Activated T-helper 17 cell treated with anti-CD3 and anti-CD28 coated beads, Interleukin-2, amount 50 U/mL, for 72 hours (primary cell): ENCODE results near the gene HTT. TPM values are rescaled to one million over a fixed set of nuclear protein-coding genes. Genes with fewer than 3 reads are reported as not detected.
A peak's percentile ranks its signal among the peaks of the same experiment; 100 is the strongest.

ENCODE experiments used
- ATAC-seq: fragments of 150-1000 bp; cut with Tn5 transposase; replicated peaks from 2 replicates; pipeline ENCODE4 v1.10.0; 2021; ENCODE audit warnings: mild to moderate bottlenecking, moderate library complexity
- H3K27ac Mint-ChIP-seq: one replicate; pipeline ENCODE4 v1.8.0; 2022; ENCODE audit warnings: mixed read lengths
- H3K27me3 Mint-ChIP-seq: one replicate; pipeline ENCODE4 v1.8.0; 2022; ENCODE audit warnings: mixed read lengths
- H3K36me3 Mint-ChIP-seq: one replicate; pipeline ENCODE4 v1.8.0; 2022; ENCODE audit warnings: low read depth, mild to moderate bottlenecking, mixed read lengths
- H3K4me1 Mint-ChIP-seq: one replicate; pipeline ENCODE4 v1.8.0; 2022; ENCODE audit warnings: mixed read lengths
- H3K4me3 Mint-ChIP-seq: one replicate; pipeline ENCODE4 v1.8.0; 2022; ENCODE audit warnings: mild to moderate bottlenecking, mixed read lengths
- H3K9me3 Mint-ChIP-seq: one replicate; pipeline ENCODE4 v1.8.0; 2022; ENCODE audit warnings: mixed read lengths
- total RNA-seq, 2 donors: library from RNA; stranded (reverse); gene quantifications; one replicate each; pipeline ENCODE4 v1.2.3, GENCODE V29; 2022

Gene HTT
- total RNA-seq, 2 donors from 2014 or later, result 58.2 to 63.4 TPM

DNA sequence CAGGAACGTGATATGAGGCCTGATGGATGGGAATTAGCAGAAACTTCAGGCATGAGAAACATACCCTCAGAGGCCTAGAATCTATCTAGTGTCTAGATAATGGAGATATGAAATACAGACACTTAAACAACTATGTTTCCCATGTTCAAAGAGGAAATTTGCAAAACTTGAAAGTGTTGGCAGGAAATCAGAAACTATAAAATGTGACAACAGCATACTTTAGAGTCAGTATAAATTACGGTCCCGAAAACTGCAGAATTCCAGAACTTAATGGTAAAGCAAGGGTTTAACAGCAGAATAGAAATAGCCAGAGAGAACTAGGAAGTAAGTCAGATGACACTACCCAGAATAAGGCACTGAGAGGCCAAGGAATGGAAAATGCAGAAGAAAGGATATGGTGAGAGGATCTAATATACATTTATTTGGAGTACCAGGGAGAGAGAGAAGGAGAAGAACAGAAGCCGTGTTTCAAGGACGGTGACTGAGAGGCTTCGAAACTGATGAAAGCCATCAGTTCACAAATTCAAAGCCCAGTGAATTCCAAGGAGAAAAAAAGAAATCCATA, 7.6 kb upstream of the HTT start:
- H3K27me3 Mint-ChIP-seq, result no peaks in the 10 kb centered on the region
- no peaks in the 10 kb centered on the region for H3K36me3 Mint-ChIP-seq
- no peaks in the 10 kb centered on the region for H3K4me1 Mint-ChIP-seq
- H3K27ac Mint-ChIP-seq, result no peak overlapping the region
- H3K4me3 Mint-ChIP-seq, result no peak overlapping the region
- H3K9me3 Mint-ChIP-seq, result no peaks in the 10 kb centered on the region
- ATAC-seq, result no peak

DNA sequence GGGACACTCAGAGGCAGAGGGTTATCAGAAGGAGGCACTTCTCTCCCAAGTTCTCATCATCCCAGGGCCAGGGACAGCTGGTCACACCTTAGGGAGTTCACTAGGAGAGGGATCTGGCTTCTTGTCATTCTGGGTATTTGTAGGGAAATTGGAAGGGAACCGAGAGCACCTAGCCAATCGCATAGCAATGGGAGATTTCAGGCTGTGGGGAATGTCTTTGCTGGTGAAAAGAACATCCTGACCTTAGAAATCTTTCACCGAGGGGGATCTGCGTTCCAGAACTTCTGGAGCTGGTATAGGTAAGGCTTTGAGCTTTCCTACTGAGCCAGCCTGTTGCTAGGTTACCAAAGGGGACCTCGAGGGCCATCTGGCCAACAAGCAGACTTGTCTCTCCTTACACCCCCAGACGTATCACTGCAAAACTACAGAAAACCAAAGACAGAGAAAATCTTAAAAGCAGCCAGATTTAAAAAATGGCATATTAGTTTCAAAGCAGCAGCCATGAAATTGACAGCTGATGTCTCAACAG, 6.9 kb upstream of the HTT start:
- ATAC-seq, result no peak
- Mint-ChIP-seq H3K27me3 (no peaks in the 10 kb centered on the region), H3K4me1 (no peaks in the 10 kb centered on the region), H3K27ac (no peak overlapping the region), H3K36me3 (no peaks in the 10 kb centered on the region), H3K4me3 (no peak overlapping the region), H3K9me3 (no peaks in the 10 kb centered on the region)

DNA sequence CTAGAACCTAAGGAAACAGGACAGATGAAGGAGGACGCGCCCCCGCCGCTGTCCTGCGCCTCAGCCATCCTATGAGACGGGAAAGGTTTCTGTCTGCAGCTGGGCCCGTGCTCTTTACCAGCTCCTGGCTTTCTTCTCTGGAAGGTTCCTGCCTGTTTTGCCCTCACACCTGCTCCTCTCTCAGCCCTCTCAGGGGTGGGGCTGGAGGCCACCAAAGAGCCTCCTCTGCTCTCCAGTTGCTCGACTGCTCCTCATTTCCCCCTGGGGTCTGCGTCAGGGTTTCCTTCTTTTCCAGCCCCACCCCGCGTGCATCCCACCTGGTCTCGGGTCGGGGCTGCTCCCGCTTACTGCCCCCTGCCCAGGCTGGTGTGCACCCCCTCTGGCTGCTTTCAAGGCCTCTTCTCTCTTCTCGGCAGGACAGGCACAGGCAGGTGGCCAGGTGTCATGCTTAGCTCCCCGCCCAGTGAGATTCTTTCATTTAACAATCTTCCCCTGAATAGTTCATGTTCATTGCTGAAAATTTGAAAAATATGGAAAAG, 4.8 kb upstream of the HTT start:
- H3K4me3 Mint-ChIP-seq, result no peak overlapping the region
- no peaks in the 10 kb centered on the region for H3K36me3 Mint-ChIP-seq
- ATAC-seq, result no peak
- H3K4me1 Mint-ChIP-seq, result no peaks in the 10 kb centered on the region
- no peak overlapping the region for H3K27ac Mint-ChIP-seq
- H3K27me3 Mint-ChIP-seq, result no peaks in the 10 kb centered on the region
- no peaks in the 10 kb centered on the region for H3K9me3 Mint-ChIP-seq

DNA sequence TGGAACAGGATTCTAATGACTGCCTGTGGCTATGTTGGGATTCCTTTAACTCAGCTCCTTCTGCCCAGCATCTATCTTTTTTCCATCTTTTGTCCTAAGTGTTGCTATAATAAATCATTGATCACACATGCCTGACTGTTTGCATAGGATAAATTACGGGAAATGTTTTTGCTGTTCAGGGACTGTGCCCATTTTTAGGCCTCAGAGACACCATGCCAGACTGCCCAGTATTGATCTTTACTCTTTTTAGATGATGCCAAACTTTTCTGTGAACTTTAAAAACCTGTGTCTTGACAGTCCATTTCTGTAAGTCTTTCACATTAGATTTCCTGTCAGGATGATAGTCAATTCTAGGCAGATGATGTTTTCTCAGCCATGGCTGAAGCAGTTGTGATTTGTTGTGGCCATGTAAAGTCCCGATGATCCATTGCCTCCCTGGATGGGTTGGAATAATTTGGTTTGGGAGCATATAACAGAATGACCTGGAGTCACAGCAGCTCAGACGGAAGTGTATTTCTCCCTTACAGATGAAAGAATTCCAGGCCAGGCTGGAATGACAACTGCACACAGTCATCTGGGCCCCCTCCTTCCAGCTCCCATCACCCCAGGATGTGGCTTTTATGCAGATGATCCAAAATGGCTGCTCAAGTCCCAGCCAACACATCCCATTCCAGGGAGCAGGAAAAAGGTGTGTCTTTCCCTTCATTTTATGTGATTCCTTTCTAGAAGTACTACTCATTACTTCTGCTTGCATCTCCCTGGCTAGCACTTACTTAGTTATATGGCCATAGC, 3.6 kb upstream of the HTT start:
- ATAC-seq, result no peak
- no peaks in the 10 kb centered on the region for H3K36me3 Mint-ChIP-seq
- no peaks in the 10 kb centered on the region for H3K27me3 Mint-ChIP-seq
- peaks cover 4% of the 10 kb centered on the region for H3K4me1 Mint-ChIP-seq
- no peaks in the 10 kb centered on the region for H3K9me3 Mint-ChIP-seq
- no peak overlapping the region for H3K4me3 Mint-ChIP-seq
- no peak overlapping the region for H3K27ac Mint-ChIP-seq

DNA sequence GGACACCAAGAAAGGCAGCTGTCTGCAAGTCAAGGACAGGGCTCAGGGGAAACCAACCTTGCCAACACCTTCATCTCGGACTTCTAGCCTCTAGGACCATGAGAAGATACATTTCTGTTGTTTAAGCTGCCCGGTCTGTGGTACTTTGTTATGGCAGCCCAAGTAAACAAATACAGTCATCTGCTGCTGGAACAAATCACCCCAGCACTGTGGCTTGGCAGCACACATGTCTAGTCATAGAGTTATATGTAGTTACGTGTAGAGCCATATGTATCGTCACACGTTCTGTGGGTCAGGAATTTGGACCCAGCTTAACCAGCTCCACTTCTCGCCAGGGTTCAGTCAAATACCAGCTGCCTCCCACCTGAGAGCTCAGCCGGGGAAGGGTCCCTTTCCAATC, 2.7 kb upstream of the HTT start:
- Mint-ChIP-seq H3K4me1 (peaks cover 8% of the 10 kb centered on the region), H3K27me3 (no peaks in the 10 kb centered on the region), H3K36me3 (no peaks in the 10 kb centered on the region), H3K9me3 (no peaks in the 10 kb centered on the region), H3K27ac (no peak overlapping the region), H3K4me3 (peak overlapping the region; percentile 25)
- no peak for ATAC-seq

DNA sequence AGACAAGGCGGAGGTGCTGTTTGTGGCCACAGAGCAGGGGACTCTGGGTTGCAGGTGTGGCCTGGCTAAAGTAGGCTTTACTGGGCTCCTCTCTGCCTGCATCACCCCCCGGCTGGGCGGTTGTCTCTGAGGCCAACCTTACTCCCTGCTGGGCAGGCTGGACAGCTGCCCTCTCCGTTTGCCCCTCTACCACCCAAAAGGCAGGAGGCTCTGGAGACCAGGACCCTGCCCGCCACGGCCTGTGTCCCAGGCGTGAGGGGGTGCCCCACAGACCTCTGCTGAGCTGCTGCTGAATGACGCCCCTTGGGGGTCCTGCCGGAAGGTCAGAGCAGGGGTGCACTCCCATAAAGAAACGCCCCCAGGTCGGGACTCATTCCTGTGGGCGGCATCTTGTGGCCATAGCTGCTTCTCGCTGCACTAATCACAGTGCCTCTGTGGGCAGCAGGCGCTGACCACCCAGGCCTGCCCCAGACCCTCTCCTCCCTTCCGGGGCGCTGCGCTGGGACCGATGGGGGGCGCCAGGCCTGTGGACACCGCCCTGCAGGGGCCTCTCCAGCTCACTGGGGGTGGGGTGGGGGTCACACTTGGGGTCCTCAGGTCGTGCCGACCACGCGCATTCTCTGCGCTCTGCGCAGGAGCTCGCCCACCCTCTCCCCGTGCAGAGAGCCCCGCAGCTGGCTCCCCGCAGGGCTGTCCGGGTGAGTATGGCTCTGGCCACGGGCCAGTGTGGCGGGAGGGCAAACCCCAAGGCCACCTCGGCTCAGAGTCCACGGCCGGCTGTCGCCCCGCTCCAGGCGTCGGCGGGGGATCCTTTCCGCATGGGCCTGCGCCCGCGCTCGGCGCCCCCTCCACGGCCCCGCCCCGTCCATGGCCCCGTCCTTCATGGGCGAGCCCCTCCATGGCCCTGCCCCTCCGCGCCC, 1.1 kb upstream of the HTT start:
- Mint-ChIP-seq H3K36me3 (peaks cover 4% of the 10 kb centered on the region), H3K4me1 (peaks cover 13% of the 10 kb centered on the region), H3K27me3 (no peaks in the 10 kb centered on the region), H3K9me3 (no peaks in the 10 kb centered on the region), H3K27ac (no peak overlapping the region), H3K4me3 (peak overlapping the region; percentile 55)
- ATAC-seq, result no peak

DNA sequence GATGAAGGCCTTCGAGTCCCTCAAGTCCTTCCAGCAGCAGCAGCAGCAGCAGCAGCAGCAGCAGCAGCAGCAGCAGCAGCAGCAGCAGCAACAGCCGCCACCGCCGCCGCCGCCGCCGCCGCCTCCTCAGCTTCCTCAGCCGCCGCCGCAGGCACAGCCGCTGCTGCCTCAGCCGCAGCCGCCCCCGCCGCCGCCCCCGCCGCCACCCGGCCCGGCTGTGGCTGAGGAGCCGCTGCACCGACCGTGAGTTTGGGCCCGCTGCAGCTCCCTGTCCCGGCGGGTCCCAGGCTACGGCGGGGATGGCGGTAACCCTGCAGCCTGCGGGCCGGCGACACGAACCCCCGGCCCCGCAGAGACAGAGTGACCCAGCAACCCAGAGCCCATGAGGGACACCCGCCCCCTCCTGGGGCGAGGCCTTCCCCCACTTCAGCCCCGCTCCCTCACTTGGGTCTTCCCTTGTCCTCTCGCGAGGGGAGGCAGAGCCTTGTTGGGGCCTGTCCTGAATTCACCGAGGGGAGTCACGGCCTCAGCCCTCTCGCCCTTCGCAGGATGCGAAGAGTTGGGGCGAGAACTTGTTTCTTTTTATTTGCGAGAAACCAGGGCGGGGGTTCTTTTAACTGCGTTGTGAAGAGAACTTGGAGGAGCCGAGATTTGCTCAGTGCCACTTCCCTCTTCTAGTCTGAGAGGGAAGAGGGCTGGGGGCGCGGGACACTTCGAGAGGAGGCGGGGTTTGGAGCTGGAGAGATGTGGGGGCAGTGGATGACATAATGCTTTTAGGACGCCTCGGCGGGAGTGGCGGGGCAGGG, 568 bp downstream of the HTT start:
- peak overlapping the region; percentile 87 for H3K27ac Mint-ChIP-seq

DNA sequence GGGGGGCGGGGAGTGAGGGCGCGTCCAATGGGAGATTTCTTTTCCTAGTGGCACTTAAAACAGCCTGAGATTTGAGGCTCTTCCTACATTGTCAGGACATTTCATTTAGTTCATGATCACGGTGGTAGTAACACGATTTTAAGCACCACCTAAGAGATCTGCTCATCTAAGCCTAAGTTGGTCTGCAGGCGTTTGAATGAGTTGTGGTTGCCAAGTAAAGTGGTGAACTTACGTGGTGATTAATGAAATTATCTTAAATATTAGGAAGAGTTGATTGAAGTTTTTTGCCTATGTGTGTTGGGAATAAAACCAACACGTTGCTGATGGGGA, 1.1 kb downstream of the HTT start:
- no peak for ATAC-seq
- peaks cover 17% of the 10 kb centered on the region for H3K4me1 Mint-ChIP-seq
- peaks cover 9% of the 10 kb centered on the region for H3K36me3 Mint-ChIP-seq
- no peaks in the 10 kb centered on the region for H3K9me3 Mint-ChIP-seq
- H3K27ac Mint-ChIP-seq, result peak overlapping the region; percentile 87
- peak overlapping the region; percentile 89 for H3K4me3 Mint-ChIP-seq
- no peaks in the 10 kb centered on the region for H3K27me3 Mint-ChIP-seq

More for the DNA sequence above, 568 bp downstream of the HTT start:
- Mint-ChIP-seq H3K4me3 (peak overlapping the region; percentile 89), H3K27me3 (no peaks in the 10 kb centered on the region), H3K9me3 (no peaks in the 10 kb centered on the region), H3K4me1 (peaks cover 17% of the 10 kb centered on the region), H3K36me3 (peaks cover 4% of the 10 kb centered on the region)
- ATAC-seq, result peak; percentile 12

DNA sequence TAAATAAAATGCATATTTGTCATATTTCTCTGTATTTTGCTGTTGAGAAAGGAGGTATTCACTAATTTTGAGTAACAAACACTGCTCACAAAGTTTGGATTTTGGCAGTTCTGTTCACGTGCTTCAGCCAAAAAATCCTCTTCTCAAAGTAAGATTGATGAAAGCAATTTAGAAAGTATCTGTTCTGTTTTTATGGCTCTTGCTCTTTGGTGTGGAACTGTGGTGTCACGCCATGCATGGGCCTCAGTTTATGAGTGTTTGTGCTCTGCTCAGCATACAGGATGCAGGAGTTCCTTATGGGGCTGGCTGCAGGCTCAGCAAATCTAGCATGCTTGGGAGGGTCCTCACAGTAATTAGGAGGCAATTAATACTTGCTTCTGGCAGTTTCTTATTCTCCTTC, 3.3 kb downstream of the HTT start:
- no peaks in the 10 kb centered on the region for H3K9me3 Mint-ChIP-seq
- H3K27ac Mint-ChIP-seq, result peak overlapping the region; percentile 20
- no peaks in the 10 kb centered on the region for H3K27me3 Mint-ChIP-seq
- peaks cover 9% of the 10 kb centered on the region for H3K36me3 Mint-ChIP-seq
- peaks cover 20% of the 10 kb centered on the region for H3K4me1 Mint-ChIP-seq
- no peak for ATAC-seq
- H3K4me3 Mint-ChIP-seq, result peak overlapping the region; percentile 43

DNA sequence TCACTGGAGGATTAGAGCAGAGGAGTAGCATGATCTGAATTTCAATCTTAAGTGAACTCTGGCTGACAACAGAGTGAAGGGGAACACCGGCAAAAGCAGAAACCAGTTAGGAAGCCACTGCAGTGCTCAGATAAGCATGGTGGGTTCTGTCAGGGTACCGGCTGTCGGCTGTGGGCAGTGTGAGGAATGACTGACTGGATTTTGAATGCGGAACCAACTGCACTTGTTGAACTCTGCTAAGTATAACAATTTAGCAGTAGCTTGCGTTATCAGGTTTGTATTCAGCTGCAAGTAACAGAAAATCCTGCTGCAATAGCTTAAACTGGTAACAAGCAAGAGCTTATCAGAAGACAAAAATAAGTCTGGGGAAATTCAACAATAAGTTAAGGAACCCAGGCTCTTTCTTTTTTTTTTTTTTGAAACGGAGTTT, 5.2 kb downstream of the HTT start:
- H3K4me3 Mint-ChIP-seq, result no peak overlapping the region
- peaks cover 26% of the 10 kb centered on the region for H3K4me1 Mint-ChIP-seq
- H3K36me3 Mint-ChIP-seq, result peaks cover 15% of the 10 kb centered on the region
- no peak overlapping the region for H3K27ac Mint-ChIP-seq
- no peak for ATAC-seq
- no peaks in the 10 kb centered on the region for H3K9me3 Mint-ChIP-seq
- no peaks in the 10 kb centered on the region for H3K27me3 Mint-ChIP-seq

DNA sequence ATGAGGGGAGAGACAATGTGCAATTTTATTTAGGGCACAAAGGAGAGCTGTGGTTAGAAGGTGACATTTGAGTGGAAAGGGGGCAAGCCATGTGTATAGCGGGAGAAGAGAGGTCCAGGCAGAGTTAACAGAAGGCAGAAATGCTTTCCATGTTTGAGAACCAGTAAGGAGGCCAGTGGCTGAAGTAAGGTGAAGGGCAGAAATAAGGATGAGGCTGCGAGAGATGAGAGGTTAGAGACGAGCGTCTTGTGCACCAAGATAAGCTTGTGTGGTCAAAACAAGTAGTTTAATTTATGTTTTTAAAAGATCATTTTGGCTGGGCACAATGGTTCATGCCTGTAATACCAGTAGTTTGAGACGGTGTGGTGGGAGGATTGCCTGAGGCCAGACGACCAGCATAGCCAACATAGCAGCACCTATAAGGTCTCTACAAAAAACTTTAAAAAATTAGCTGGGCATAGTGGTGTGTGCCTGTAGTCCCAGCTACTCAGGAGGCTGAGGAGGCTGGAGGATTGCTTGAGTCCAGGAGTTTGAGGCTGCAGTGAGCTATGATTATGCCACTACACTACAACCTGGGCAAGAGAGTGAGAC, 8.5 kb downstream of the HTT start:
- no peaks in the 10 kb centered on the region for H3K9me3 Mint-ChIP-seq
- no peak overlapping the region for H3K4me3 Mint-ChIP-seq
- no peak overlapping the region for H3K27ac Mint-ChIP-seq
- H3K36me3 Mint-ChIP-seq, result peaks cover 31% of the 10 kb centered on the region
- no peaks in the 10 kb centered on the region for H3K27me3 Mint-ChIP-seq
- no peak for ATAC-seq
- peaks cover 33% of the 10 kb centered on the region for H3K4me1 Mint-ChIP-seq

DNA sequence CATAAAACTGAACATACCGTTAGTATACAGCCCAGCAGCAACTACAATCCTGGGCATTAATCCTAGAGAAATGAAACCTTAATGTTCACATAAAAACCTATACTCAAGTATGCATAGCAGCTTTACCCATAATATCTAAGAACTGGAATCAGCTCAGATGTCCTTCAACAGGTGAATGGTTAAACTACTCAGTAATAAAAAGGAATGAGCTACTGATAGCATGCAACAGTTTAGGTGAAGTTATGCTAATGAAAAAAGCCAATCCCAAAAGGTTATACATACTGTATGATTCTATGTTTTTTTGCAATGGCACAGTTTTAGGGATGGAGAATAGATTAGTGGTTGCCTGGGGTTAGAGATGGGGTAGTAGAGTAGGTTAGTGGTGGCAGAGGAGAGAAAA, 9.3 kb downstream of the HTT start:
- peaks cover 37% of the 10 kb centered on the region for H3K36me3 Mint-ChIP-seq
- peaks cover 35% of the 10 kb centered on the region for H3K4me1 Mint-ChIP-seq
- H3K9me3 Mint-ChIP-seq, result no peaks in the 10 kb centered on the region
- no peak overlapping the region for H3K27ac Mint-ChIP-seq
- no peak for ATAC-seq
- H3K27me3 Mint-ChIP-seq, result no peaks in the 10 kb centered on the region
- peak overlapping the region; percentile 4 for H3K4me3 Mint-ChIP-seq

DNA sequence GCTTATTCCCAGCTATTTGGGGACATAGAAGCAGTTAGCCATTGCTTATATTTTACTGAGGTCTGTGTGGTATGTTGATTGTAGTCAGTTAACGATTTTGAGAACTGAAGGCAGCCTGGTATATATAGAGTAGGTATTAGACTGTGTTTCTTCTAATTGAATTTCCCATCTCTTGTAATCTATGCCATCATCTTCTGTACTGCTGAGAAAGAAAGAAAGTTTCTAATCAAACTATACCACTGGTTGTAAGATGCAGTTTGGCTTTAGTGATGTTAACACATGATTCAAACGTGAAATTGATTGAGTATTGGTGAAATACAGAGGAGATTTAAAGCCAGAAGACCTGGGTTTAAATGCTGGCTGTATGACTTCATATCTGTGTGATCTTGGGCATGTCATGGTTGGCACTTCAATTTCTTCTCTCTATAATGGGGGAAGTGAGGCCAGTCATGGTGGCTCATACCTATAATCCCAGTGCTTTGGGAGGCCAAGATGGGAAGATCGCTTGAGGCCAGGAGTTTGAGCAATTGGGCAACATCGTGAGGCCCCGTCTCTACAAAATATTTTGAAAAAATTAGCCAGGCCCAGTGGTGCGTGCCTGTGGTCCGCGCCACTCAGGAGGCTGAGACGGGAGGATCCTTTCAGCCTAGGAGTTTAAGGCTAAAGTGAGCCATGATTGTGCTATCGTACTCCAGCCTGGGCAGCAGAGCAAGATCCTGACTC, 11.6 kb downstream of the HTT start:
- Mint-ChIP-seq H3K4me1 (peaks cover 35% of the 10 kb centered on the region), H3K4me3 (peak overlapping the region; percentile 26), H3K36me3 (peaks cover 53% of the 10 kb centered on the region), H3K9me3 (no peaks in the 10 kb centered on the region), H3K27me3 (no peaks in the 10 kb centered on the region), H3K27ac (peak overlapping the region; percentile 56)
- peak; percentile 54 for ATAC-seq
